Panc1 (cell line): Measurements from ENCODE around the gene PDZD8. TPM values are rescaled to one million over a fixed set of nuclear protein-coding genes. Genes with fewer than 3 reads are reported as not detected.

Experiments used
- ATAC-seq: fragments of 200-7000 bp; cut with Tn5 transposase; 2 replicates; pipeline ENCODE4 v1.9.1; 2020; ENCODE audit warnings: mild to moderate bottlenecking, moderate library complexity
- Bru-seq: library from RNA; stranded (reverse); fragments of 400-500 nt; gene quantifications from one replicate; lab custom pipeline; 2021; lab: Mats Ljungman, UMichigan
- BruChase-seq, 2 experiments: library from RNA; stranded (reverse); fragments of 400-500 nt; gene quantifications; one replicate each; lab custom pipeline; 2021; lab: Mats Ljungman, UMichigan
- BruUV-seq: library from RNA; stranded (reverse); fragments of 400-500 nt; replicated peaks from 2 replicates; lab custom pipeline; 2021; lab: Mats Ljungman, UMichigan
- CTCF ChIA-PET: fragments of 300-600 bp; sonication (Branson Sonifier 250); formaldehyde crosslinking; loops from one replicate; lab custom pipeline; 2022; ENCODE audit warnings: antibody characterized with exemption; lab: Charles Lee
- POLR2A ChIA-PET: fragments of 300-600 bp; sonication (Branson Sonifier 250); formaldehyde crosslinking; loops from one replicate; lab custom pipeline; 2022; ENCODE audit warnings: antibody characterized with exemption; lab: Charles Lee
- DNase-seq: peaks from one replicate; pipeline ENCODE4 v3.0.0-alpha.2; 2010; ENCODE audit warnings: low read depth, low spot score
- H3K27ac ChIP-seq: 2 replicates; pipeline ENCODE4 v1.5.1; 2011; ENCODE audit warnings: mild to moderate bottlenecking, low read length, inconsistent platforms
- H3K27me3 ChIP-seq: fragments of 200-500 bp; sonication (Bioruptor generic); 2 replicates; pipeline ENCODE4 v1.6.0; 2014; ENCODE audit warnings: low read length, inconsistent platforms; ENCODE audit not compliant: control insufficient read depth, insufficient read depth
- H3K36me3 ChIP-seq: fragments of 200-500 bp; sonication (Bioruptor generic); 2 replicates; pipeline ENCODE4 v1.5.1; 2014; ENCODE audit warnings: inconsistent platforms, mild to moderate bottlenecking, low read length, moderate library complexity; ENCODE audit not compliant: control insufficient read depth, insufficient read depth
- H3K4me1 ChIP-seq: 2 replicates; pipeline ENCODE4 v1.5.1; 2011; ENCODE audit warnings: inconsistent platforms, mild to moderate bottlenecking, low read length, moderate library complexity; ENCODE audit not compliant: control insufficient read depth, insufficient read depth
- H3K4me3 ChIP-seq, 2 experiments: 2 replicates each; pipeline ENCODE4 v1.5.1; 2011 to 2012; ENCODE audit warnings: low read depth in 2 of 2, low read length in 2 of 2, mild to moderate bottlenecking in 2 of 2, inconsistent platforms in 1 of 2, moderate library complexity in 1 of 2
- H3K9me3 ChIP-seq: fragments of 200-500 bp; sonication (Bioruptor generic); 2 replicates; pipeline ENCODE4 v1.5.1; 2014; ENCODE audit warnings: low read depth, mild to moderate bottlenecking, inconsistent platforms, low read length, moderate library complexity; ENCODE audit not compliant: control insufficient read depth, insufficient read depth
- POLR2AphosphoS5 ChIP-seq: IDR thresholded peaks from 2 replicates; pipeline ENCODE4 v1.6.1; 2012; ENCODE audit warnings: mild to moderate bottlenecking, low read depth, low read length, moderate library complexity
- REST ChIP-seq, 2 experiments: IDR thresholded peaks; 2 replicates each; pipeline ENCODE4 v1.6.1; 2011 to 2012; ENCODE audit warnings: low read depth in 2 of 2, control low read depth in 1 of 2, low read length in 1 of 2, mild to moderate bottlenecking in 1 of 2, moderate library complexity in 1 of 2; ENCODE audit not compliant: insufficient read depth in 1 of 2
- SIN3A ChIP-seq: IDR thresholded peaks from 2 replicates; pipeline ENCODE4 v1.6.1; 2012; ENCODE audit warnings: low read depth, mild to moderate bottlenecking, low read length, moderate library complexity, borderline replicate concordance; ENCODE audit not compliant: insufficient read depth
- TCF7L2 ChIP-seq: IDR thresholded peaks from 2 replicates; pipeline ENCODE4 v1.6.1; 2011; ENCODE audit warnings: mild to moderate bottlenecking, low read depth, low read length, inconsistent platforms
- in situ Hi-C: cut with HindIII; loops from 2 replicates; pipeline ENCODE4 v1.10.0; 2016; ENCODE audit warnings: low sequenced_read_pairs, low pct_unique_long_range_greater_than_20kb
- intact Hi-C: fragments of 100-400 bp; cut with micrococcal nuclease; formaldehyde crosslinking; loops from one replicate; pipeline ENCODE4 v1.10.0; 2022; ENCODE audit not compliant: unreplicated experiment
- long read RNA-seq: library from polyadenylated mRNA; unstranded; transcript quantifications from one replicate; pipeline ENCODE4 v2.0.0, GENCODE V29; 2021; ENCODE audit not compliant: unreplicated experiment
- polyA plus RNA-seq: library from polyadenylated mRNA; unstranded; fragments of >200 nt; gene quantifications from one replicate; pipeline ENCODE4 v1.2.1, GENCODE V29; 2012; ENCODE audit warnings: missing spikeins; ENCODE audit not compliant: insufficient read length
- total RNA-seq: library from RNA; stranded (reverse); gene quantifications from one replicate; pipeline ENCODE4 v1.2.1, GENCODE V29; 2021; ENCODE audit not compliant: unreplicated experiment
- TF ChIP-seq, protein P1 (sequence below): fragments of 450-650 bp; IDR thresholded peaks from 2 replicates; pipeline ENCODE4 v1.5.1; 2017; ENCODE audit warnings: mild to moderate bottlenecking

PDZD8 gene
- 44.7 TPM for total RNA-seq
- 24.8 TPM for polyA plus RNA-seq
- percentile 89 among the genes with signal in this experiment for Bru-seq, nascent RNA
- percentile 87 among the genes with signal in this experiment for BruChase-seq, experiment 1, labeled RNA remaining after a 2-hour chase
- percentile 92 among the genes with signal in this experiment for BruChase-seq, experiment 2, labeled RNA remaining after a 6-hour chase
- long read RNA-seq, full-length matches to known transcripts = 83 of 117 reads
- long read RNA-seq, partial matches to known transcripts = 1 of 117 reads
- long read RNA-seq, other reads (novel, unspliced or antisense) = 33 of 117 reads

GRCh38 chr10:117375360-117376178 lies at the start of gene PDZD8:
TSS of gene PDZD8 (minus strand) at chr10:117375440. CDS start at chr10:117375227, 213 bp downstream.
- H3K36me3 ChIP-seq = no peaks in the 10 kb centered on the region; the same call in 1 of the 2 replicates
- H3K27ac ChIP-seq = peak within 1 kb of the TSS; percentile 85
- peaks cover 20% of the 10 kb centered on the region for H3K27me3 ChIP-seq
- no peaks in the 10 kb centered on the region for H3K9me3 ChIP-seq
- ATAC-seq = peak; percentile 95
- peak; percentile 79 for TF ChIP-seq POLR2AphosphoS5
- TF ChIP-seq SIN3A = peak; percentile 13; the same call in 1 of the 2 replicates
- no peak for TF ChIP-seq TCF7L2
- TF ChIP-seq REST (IDR thresholded peaks at IDR 0.05; ENCODE audit: insufficient read depth in 1 of 2, low read depth in 2 of 2, low read length in 1 of 2) = no peak
- TF ChIP-seq, protein P1, sequence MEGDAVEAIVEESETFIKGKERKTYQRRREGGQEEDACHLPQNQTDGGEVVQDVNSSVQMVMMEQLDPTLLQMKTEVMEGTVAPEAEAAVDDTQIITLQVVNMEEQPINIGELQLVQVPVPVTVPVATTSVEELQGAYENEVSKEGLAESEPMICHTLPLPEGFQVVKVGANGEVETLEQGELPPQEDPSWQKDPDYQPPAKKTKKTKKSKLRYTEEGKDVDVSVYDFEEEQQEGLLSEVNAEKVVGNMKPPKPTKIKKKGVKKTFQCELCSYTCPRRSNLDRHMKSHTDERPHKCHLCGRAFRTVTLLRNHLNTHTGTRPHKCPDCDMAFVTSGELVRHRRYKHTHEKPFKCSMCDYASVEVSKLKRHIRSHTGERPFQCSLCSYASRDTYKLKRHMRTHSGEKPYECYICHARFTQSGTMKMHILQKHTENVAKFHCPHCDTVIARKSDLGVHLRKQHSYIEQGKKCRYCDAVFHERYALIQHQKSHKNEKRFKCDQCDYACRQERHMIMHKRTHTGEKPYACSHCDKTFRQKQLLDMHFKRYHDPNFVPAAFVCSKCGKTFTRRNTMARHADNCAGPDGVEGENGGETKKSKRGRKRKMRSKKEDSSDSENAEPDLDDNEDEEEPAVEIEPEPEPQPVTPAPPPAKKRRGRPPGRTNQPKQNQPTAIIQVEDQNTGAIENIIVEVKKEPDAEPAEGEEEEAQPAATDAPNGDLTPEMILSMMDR = no peak
- TSS peak; percentile 83 for BruUV-seq
- in situ Hi-C loops = no loop called here
- H3K4me1 ChIP-seq = peaks cover 23% of the 10 kb centered on the region
- DNase-seq = peak; percentile 61
- H3K4me3 ChIP-seq = peak within 1 kb of the TSS; percentile 78 to 91
- intact Hi-C loops = no loop called here
- ChIA-PET CTCF (no interaction called here), POLR2A (interaction anchor here (0.6 kb wide), 1 partner anchor 10 kb away, joined by 5 read pairs; no protein-coding TSS in a partner anchor)

- TF ChIP-seq, protein P1 = no peak
- TF ChIP-seq TCF7L2 (no peak), POLR2AphosphoS5 (no peak), SIN3A (no peak), REST (IDR thresholded peaks at IDR 0.05; ENCODE audit: insufficient read depth in 1 of 2, low read depth in 2 of 2, low read length in 1 of 2) (no peak)
- DNase-seq (no peak), ATAC-seq (no peak)
- H3K27ac ChIP-seq = no peak overlapping the region
- H3K4me1 ChIP-seq = no peaks in the 10 kb centered on the region
- H3K36me3 ChIP-seq = no peaks in the 10 kb centered on the region
- intact Hi-C loops = no loop called here
- ChIA-PET CTCF (no interaction called here), POLR2A (no interaction called here)
- H3K4me3 ChIP-seq = no peak overlapping the region
- BruUV-seq = no TSS peak
- no peaks in the 10 kb centered on the region; the same call in 1 of the 2 replicates for H3K27me3 ChIP-seq
- in situ Hi-C loops = no loop called here
- no peaks in the 10 kb centered on the region for H3K9me3 ChIP-seq
These were observed 48.9 kb upstream of the PDZD8 start for GRCh38 chr10:117424171-117424570.
